ENCODE data around the gene RNASEL.

- TF ChIP-seq EZH2 (IDR thresholded peaks at IDR 0.05; ENCODE audit: borderline replicate concordance, insufficient read depth, low read depth, low read length, poor library complexity, severe bottlenecking) (no peak), CTCF (IDR thresholded peaks at IDR 0.05) (no peak)
Observed at GRCh38 chr1:182575540-182576149, 13.4 kb downstream of the RNASEL start.

Measured in B cell (primary cell).